ENCODE measurements around the gene DCAF15.
"Not testable (repeated sequence)": the region's sequence is repeated elsewhere in the genome, so short reads cannot be mapped to it uniquely, and the experiment has no call there.

Gene DCAF15

GRCh38 chr19:13952154-13952930, at the start of gene DCAF15:
Gene DCAF15, plus strand, starts transcription at chr19:13952509. Its CDS starts 4 bp downstream, at chr19:13952513.
- DNase-seq: peak; percentile 100

GRCh38 chr19:13902993-13903555, 49.2 kb upstream of the DCAF15 start:
- DNase-seq: no peak

DNA sequence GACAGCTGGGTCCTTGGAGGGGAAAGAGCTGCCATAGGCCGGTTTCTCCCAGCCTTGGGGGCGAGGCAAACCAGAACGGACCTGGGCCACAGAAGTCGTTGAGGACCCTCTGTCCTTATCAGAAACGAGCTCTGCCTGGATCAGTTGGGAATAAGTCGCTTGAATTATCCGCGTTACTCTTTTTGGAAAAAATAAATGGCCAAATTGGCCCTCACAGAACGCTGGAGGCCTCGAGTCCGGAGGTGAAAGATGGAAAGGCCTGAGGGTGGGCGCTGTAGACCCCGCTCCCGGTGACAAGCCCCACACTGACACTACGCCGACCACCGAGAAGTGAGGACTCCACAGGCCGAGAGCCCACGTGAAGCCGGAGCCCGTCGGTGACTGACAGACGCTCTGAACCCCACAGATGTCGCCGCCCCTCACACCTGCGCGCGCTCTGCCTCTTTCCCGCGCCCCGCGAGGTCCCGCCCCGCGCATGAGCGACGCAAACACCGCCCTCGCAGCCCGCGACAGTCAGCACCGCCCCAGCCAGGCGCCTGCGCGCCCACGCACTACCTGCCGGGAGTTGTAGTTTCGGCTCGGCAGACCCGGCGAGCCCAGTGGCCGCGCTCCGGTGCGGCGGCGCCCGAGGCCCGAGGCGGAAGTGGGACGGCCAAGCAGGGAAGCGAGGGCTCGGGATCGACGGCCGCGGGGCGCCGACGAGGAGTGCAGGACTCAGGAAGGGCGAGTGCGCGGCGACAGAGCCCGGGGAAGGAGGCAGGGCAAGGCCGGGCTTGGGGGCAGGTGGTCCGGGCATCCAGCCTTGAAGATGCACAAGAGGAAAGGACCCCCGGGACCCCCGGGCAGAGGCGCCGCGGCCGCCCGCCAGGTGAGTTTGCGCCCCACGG, 46.4 kb upstream of the DCAF15 start, which contains the start of the genes BRME1 and CC2D1A:
BRME1 (minus strand) TSS at position 484 of the 887 bp plus-strand sequence. CDS start 1,225 bp downstream, outside the sequence.
CC2D1A (plus strand) TSS at position 568 of the 887 bp plus-strand sequence; CDS start at position 809, 241 bp downstream.
- peak; percentile 92 for DNase-seq

- no peak for DNase-seq
Observed at GRCh38 chr19:13906521-13906904, 45.8 kb upstream of the DCAF15 start.

GRCh38 chr19:13906910-13907309, 45.4 kb upstream of the DCAF15 start:
- DNase-seq: no peak

- no peak for DNase-seq
Observed at GRCh38 chr19:13908674-13909073, 43.6 kb upstream of the DCAF15 start.

DNA sequence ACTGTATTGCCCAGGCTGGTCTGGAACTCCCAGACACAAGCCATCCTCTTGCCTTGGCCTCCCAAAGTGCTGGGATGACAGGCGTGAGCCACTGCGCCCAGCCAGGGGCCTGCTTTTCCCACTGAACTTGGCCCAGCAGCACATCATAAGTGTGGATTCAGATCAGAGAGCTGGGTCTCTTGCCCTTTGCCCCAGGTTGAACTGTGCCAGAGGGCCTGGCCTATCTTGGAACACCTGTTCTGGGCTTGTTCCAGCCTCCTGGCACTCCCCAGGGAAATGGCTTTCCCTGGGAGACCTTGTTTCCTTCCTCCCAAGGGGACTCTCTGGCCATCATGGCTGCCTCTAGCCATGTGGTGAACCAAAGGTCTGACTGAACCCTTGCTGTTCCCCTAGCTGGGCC, 42.9 kb upstream of the DCAF15 start:
- no peak for DNase-seq

GRCh38 chr19:13913352-13913751, 39.0 kb upstream of the DCAF15 start:
- DNase-seq: no peak

DNA sequence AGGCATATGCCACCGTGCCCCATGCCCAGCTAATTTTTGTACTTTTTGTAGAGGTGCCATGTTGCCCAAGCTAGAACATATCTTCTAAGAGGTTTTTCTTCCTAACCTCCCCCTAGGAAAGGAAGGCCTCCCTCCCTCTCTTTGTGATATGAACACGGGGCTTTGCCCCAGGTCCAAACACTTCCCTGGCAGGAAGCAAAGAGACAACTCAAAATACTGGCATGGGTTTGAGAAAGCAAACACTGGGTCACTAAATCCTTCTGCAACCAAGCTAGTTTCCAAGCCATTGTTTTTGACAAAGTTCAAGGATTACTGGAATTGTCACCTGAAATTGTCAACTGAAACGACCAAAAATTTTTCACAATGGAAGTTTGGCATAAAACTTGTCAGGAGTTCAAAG, 37.5 kb upstream of the DCAF15 start:
- DNase-seq: no peak

- DNase-seq: no peak
Observed at GRCh38 chr19:13917888-13918406, 34.4 kb upstream of the DCAF15 start.

DNA sequence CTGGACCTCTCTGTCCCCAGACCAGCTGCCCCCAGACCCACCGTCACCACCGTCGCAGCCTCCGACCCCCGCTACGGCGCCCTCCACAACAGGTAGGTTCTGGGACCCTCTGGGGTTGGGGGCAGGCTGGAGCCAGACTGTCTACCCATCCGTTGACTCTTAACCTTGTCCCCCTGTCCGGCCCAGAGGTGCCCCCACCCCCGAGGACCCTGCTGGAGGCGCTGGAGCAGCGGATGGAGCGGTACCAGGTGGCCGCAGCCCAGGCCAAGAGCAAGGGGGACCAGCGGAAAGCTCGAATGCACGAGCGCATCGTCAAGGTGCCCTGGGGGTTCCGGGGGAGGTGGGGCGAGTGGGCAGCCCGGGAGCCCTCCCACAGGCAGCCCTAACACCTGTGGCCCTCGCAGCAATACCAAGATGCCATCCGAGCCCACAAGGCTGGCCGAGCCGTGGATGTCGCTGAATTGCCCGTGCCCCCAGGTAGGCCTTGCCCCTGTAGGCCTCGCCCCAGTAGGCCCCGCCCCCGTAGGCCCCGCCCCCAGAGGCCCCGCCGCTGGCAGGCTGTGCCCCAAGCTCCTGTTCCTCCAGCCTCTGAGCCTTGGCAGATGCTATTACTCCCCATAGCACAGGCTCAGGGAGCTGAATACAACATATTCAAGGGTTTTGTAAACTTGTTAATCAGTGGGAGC, 33.4 kb upstream of the DCAF15 start:
- DNase-seq: no peak

DNA sequence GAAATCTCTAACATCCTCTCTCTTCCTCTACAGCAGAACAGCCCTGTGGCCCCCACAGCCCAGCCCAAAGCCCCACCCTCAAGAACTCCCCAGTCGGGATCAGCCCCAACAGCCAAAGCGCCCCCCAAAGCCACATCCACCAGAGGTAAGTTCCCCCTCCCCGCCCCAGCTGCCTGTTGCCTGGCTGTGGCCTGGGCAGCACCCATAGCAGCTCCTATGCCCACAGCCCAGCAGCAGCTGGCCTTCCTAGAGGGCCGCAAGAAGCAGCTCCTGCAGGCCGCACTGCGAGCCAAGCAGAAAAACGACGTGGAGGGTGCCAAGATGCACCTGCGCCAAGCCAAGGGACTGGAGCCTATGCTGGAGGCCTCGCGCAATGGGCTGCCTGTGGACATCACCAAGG, 31.8 kb upstream of the DCAF15 start:
- no peak for DNase-seq

GRCh38 chr19:13920940-13921747, 31.2 kb upstream of the DCAF15 start:
- no peak for DNase-seq

- not testable (repeated sequence) for DNase-seq
Observed at GRCh38 chr19:13922118-13922517, 30.2 kb upstream of the DCAF15 start.

GRCh38 chr19:13923194-13923987, 28.9 kb upstream of the DCAF15 start:
- no peak for DNase-seq

DNA sequence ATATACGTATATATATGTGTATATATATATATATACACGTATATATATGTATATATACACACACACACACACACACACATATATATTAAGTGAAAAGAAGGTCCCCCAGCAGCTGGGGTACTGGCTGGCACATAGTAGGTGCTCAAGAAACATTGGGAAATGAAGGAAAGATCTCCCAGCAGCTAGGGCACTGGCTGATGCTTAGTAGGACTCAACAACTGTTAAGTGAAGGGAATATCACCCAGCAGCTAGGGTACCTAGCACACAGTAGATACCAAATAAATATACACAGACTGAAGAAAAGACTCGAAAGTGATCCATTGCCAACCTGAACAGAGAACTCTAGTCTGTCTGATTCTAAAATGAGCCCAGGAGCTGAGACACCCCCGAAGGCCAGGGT, 26.3 kb upstream of the DCAF15 start:
- no peak for DNase-seq

GRCh38 chr19:13926715-13927114, 25.6 kb upstream of the DCAF15 start:
- no peak for DNase-seq

GRCh38 chr19:13929340-13929739, 23.0 kb upstream of the DCAF15 start:
- DNase-seq: no peak

- DNase-seq: no peak
Observed at GRCh38 chr19:13929956-13930355, 22.4 kb upstream of the DCAF15 start.

GRCh38 chr19:13930402-13930801, 21.9 kb upstream of the DCAF15 start:
- DNase-seq: no peak
